A549 (cell line): Measurements from ENCODE around the gene INSIG2. TPM values are rescaled to one million over a fixed set of nuclear protein-coding genes. Genes with fewer than 3 reads are reported as not detected.

Experiments used
- ATAC-seq, 2 experiments: fragments of 200-7000 bp in 1 of 2; fragments of >200 bp in 1 of 2; cut with Nextera tagmentation in 1 of 2; cut with Tn5 transposase in 1 of 2; 3 replicates each; pipeline versions ENCODE4 v1.8.0 to v1.9.1; 2018 to 2020; ENCODE audit warnings: mild to moderate bottlenecking in 1 of 2, moderate library complexity in 1 of 2
- CTCF ChIA-PET: fragments of 300-600 bp; sonication (Branson Sonifier 250); formaldehyde crosslinking; extraction: SDS; loops from one replicate; lab custom pipeline; 2021; ENCODE audit warnings: antibody characterized with exemption, inconsistent platforms; lab: Yijun Ruan, JAX
- POLR2A ChIA-PET: fragments of 350-600 bp; formaldehyde crosslinking; extraction: SDS; loops from one replicate; lab custom pipeline; 2021; ENCODE audit warnings: antibody characterized with exemption, inconsistent platforms; lab: Yijun Ruan, JAX
- DNase-seq, 2 experiments: peaks; one replicate each; pipeline versions ENCODE4 v3.0.0 to v3.0.0-alpha.2; 2011 to 2016; ENCODE audit warnings: low read depth in 1 of 2, low spot score in 1 of 2
- FAIRE-seq: peaks from 2 replicates; lab custom pipeline; 2011; peaks lifted over from hg19 to GRCh38; lab: Jason Lieb, UNC
- H3K27ac ChIP-seq, 2 experiments: fragments of >200 bp; sonication (Bioruptor Twin); formaldehyde crosslinking; 3 replicates each; pipeline ENCODE4 v1.5.1; 2016 to 2017
- H3K4me1 ChIP-seq: fragments of >200 bp; sonication (Bioruptor Twin); formaldehyde crosslinking; 3 replicates; pipeline ENCODE4 v1.6.1; 2016
- H3K4me2 ChIP-seq: fragments of >200 bp; sonication (Bioruptor Twin); formaldehyde crosslinking; 3 replicates; pipeline ENCODE4 v1.6.1; 2016
- H3K4me3 ChIP-seq: fragments of >200 bp; sonication (Bioruptor Twin); formaldehyde crosslinking; 3 replicates; pipeline ENCODE4 v1.5.1; 2016
- H3K9me3 ChIP-seq: fragments of >200 bp; sonication (Bioruptor Twin); formaldehyde crosslinking; 3 replicates; pipeline ENCODE4 v1.6.1; 2016
- EHMT2 ChIP-seq: fragments of 200-600 bp; sonication (generic); IDR thresholded peaks from 2 replicates; pipeline ENCODE4 v1.6.1; 2016; ENCODE audit warnings: antibody characterized with exemption, low read depth, mild to moderate bottlenecking, moderate library complexity
- ESRRA ChIP-seq: fragments of 150-350 bp; IDR thresholded peaks from 2 replicates; pipeline ENCODE4 v1.6.1; 2014; ENCODE audit warnings: mild to moderate bottlenecking, low read length, borderline replicate concordance
- FOSL2 ChIP-seq, 2 experiments: fragments of 450-650 bp in 1 of 2; fragments of >200 bp in 1 of 2; sonication (Bioruptor Twin) in 1 of 2; formaldehyde crosslinking; IDR thresholded peaks; 2 replicates each; pipeline versions ENCODE4 v1.5.0 to v1.6.1; 2016 to 2020; ENCODE audit warnings: mild to moderate bottlenecking in 1 of 2, moderate library complexity in 1 of 2
- JUN ChIP-seq, 2 experiments: fragments of >200 bp; sonication (Bioruptor Twin); formaldehyde crosslinking; IDR thresholded peaks; 2 replicates in 1 of 2; 3 replicates in 1 of 2; pipeline ENCODE4 v1.6.1; 2016 to 2017
- KDM5A ChIP-seq: fragments of 200-600 bp; sonication (generic); IDR thresholded peaks from 2 replicates; pipeline ENCODE4 v1.6.1; 2016; ENCODE audit warnings: antibody characterized with exemption, mild to moderate bottlenecking
- MAFK ChIP-seq: fragments of 450-650 bp; IDR thresholded peaks from 2 replicates; pipeline ENCODE4 v1.6.1; 2014; ENCODE audit not compliant: partially characterized antibody
- PHF8 ChIP-seq: fragments of 200-600 bp; sonication (generic); IDR thresholded peaks from 2 replicates; pipeline ENCODE4 v1.6.1; 2016; ENCODE audit warnings: low read depth, mild to moderate bottlenecking, antibody characterized with exemption, moderate library complexity, borderline replicate concordance
- RAD21 ChIP-seq, 2 experiments: fragments of >200 bp in 1 of 2; sonication (Bioruptor Twin) in 1 of 2; formaldehyde crosslinking in 1 of 2; IDR thresholded peaks in 1 of 2; conservative IDR thresholded peaks in 1 of 2; 2 replicates in 1 of 2; 3 replicates in 1 of 2; pipeline ENCODE4 v1.6.1; 2012 to 2018; ENCODE audit warnings: inconsistent platforms in 1 of 2
- RNF2 ChIP-seq: fragments of 200-600 bp; sonication (generic); IDR thresholded peaks from 2 replicates; pipeline ENCODE4 v1.6.1; 2016; ENCODE audit warnings: low read depth, mild to moderate bottlenecking, antibody characterized with exemption, moderate library complexity, borderline replicate concordance
- ZSCAN20 ChIP-seq: fragments of 250-450 bp; sonication (Bioruptor Pico); IDR thresholded peaks from 2 replicates; pipeline ENCODE4 v1.8.0; 2022; ENCODE audit warnings: mild to moderate bottlenecking, moderate library complexity
- WGBS: methylation state at CpG from one replicate; pipeline ENCODE4 v1.1.6; 2017; ENCODE audit errors: missing lambda C conversion rate; 5-methylcytosine and 5-hydroxymethylcytosine counted together
- polyA plus RNA-seq, 4 experiments: library from polyadenylated mRNA; depleted of rRNA in 3 of 4; stranded (reverse); fragments of >200 nt; fragmentation: RNase III in 1 of 4; extraction: RNeasy Plus Mini Kit Qiagen cat#74134 plus additional on column Dnase treatment in 1 of 4; gene quantifications; 2 replicates in 3 of 4; 3 replicates in 1 of 4; pipeline ENCODE4 v1.2.3, GENCODE V29; 2011 to 2017
- TF ChIP-seq, protein P1 (sequence below): IDR thresholded peaks from 2 replicates; pipeline ENCODE4 v1.6.1; 2012
- TF ChIP-seq, protein P2 (sequence below): fragments of 200-600 bp; sonication (generic); IDR thresholded peaks from 2 replicates; pipeline ENCODE4 v1.6.1; 2016; ENCODE audit warnings: antibody characterized with exemption, mild to moderate bottlenecking, moderate library complexity

The INSIG2 gene
- polyA plus RNA-seq, 2 of the 4 experiments (the other 2 are of a cell fraction): 12.1 to 23.4 TPM

DNA sequence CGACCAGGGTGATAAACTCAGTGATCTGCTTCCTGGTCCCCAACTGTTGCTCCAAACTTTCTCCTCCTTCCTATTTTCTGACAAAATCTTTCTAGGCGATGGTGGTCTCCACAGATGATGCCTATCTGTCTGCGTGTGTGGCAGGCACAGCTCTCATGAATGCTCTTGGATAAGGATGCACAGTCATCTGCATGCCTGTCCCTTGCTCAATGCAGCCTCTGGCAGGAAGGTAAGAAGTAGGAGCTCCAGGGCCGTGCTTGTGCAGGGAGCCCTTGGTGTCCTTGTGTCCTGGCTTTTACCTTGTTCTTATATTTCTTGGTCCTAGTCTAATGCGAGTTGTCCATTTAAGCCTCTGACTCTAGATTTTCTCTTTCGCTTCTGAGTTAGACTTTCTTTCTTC, 57.5 kb downstream of the INSIG2 start:
- Histone ChIP-seq H3K4me2 (no peak overlapping the region), H3K27ac (no peak overlapping the region), H3K4me1 (no peaks in the 10 kb centered on the region), H3K4me3 (no peak overlapping the region), H3K9me3 (peaks cover 4% of the 10 kb centered on the region; the same call in 2 of the 3 replicates)
- CTCF ChIA-PET: no interaction called here
- DNase-seq (no peak), FAIRE-seq (no peak), ATAC-seq (no peak)
- POLR2A ChIA-PET: no interaction called here
- no peak for TF ChIP-seq FOSL2 (IDR thresholded peaks at IDR 0.05)
- TF ChIP-seq FOSL2 (CRISPR knock-in tag; IDR thresholded peaks at IDR 0.05): no peak
- no peak for TF ChIP-seq ZSCAN20
- TF ChIP-seq RNF2: no peak
- TF ChIP-seq, protein P1, sequence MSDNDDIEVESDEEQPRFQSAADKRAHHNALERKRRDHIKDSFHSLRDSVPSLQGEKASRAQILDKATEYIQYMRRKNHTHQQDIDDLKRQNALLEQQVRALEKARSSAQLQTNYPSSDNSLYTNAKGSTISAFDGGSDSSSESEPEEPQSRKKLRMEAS: no peak
- TF ChIP-seq MAFK: no peak
- WGBS: 67% methylated on average over 6 of the region's 6 CpGs

DNA sequence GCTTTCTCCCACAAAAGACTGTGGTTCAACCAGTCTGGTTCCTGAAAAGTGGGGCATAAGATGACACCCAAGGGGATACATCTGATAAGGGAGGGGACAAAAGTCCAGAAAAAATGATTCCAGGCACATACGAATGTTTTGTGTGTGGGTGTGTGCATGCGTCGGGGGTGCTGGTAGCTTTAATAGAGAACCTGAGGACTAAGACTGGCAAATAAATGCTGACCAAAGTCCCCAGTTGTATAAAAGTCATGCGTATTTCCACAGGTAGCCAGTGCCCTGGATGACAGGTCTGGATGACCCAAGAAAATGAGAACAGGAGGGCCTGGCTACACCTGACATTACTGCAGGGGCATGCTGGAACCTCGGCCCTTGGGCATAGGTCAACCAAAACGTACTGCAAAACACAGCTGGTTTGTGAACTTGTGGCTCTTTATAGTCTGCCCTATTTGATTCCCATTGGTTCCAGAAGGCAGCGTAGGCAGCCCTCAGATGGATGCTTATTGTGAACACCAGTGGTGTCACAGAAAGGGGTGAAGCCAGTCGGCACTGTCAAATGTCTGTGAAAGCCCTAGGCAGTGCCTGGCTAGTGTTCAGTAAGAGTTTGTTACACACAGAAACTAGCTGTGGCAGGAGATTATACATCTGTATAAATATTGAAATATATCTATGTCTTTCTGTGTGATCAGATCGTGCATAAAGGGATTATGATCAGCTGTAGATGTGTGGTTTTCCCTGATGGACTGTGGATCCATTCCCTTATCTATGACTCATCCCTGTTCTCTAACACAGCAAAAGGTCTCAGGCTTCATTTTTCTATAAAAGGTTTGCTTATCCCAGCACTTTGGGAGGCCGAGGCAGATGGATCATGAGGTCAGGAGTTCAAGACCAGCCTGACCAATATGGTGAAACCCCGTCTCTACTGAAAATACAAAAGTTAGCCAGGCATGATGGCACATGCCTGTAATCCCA, 58.3 kb downstream of the INSIG2 start:
- 67% methylated on average over 11 of the region's 11 CpGs for WGBS
- peaks cover 4% of the 10 kb centered on the region; the same call in 2 of the 3 replicates for H3K9me3 ChIP-seq
- FAIRE-seq (no peak), DNase-seq (no peak), ATAC-seq (no peak)
- H3K27ac ChIP-seq: no peak overlapping the region
- ChIA-PET CTCF (interaction anchor here (1.0 kb wide), 2 partner anchors 17 to 100 kb away, joined by 3 to 4 read pairs; no protein-coding TSS in a partner anchor), POLR2A (no interaction called here)
- H3K4me2 ChIP-seq: no peak overlapping the region
- H3K4me3 ChIP-seq: no peak overlapping the region
- no peaks in the 10 kb centered on the region for H3K4me1 ChIP-seq
- no peak for TF ChIP-seq FOSL2 (IDR thresholded peaks at IDR 0.05)
- TF ChIP-seq FOSL2 (CRISPR knock-in tag; IDR thresholded peaks at IDR 0.05): 0 out of 2 replicates have a peak, but pooled peaks have one; percentile 14
- no peak for TF ChIP-seq KDM5A

DNA sequence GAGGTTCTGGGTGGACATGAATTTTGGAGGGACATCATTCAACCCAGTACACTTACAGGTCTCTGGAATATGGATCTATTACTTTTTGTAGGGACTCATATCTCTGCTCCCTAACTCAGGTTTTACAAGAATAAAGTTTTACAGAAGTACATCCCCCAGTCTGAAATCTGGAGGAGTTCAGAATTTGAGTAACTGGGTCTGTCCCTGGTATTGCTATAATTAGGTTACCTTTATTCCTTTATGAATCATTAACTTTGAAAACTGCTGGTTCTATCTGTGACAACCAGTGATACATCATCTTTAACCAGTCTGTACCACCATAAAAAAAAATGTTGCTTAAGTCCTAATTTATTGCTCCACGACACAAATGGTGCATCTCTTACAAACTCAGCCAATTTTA, 59.9 kb downstream of the INSIG2 start:
- FAIRE-seq: no peak
- no peak for ATAC-seq
- TF ChIP-seq EHMT2 (no peak), PHF8 (no peak), ESRRA (no peak)
- TF ChIP-seq, protein P2, sequence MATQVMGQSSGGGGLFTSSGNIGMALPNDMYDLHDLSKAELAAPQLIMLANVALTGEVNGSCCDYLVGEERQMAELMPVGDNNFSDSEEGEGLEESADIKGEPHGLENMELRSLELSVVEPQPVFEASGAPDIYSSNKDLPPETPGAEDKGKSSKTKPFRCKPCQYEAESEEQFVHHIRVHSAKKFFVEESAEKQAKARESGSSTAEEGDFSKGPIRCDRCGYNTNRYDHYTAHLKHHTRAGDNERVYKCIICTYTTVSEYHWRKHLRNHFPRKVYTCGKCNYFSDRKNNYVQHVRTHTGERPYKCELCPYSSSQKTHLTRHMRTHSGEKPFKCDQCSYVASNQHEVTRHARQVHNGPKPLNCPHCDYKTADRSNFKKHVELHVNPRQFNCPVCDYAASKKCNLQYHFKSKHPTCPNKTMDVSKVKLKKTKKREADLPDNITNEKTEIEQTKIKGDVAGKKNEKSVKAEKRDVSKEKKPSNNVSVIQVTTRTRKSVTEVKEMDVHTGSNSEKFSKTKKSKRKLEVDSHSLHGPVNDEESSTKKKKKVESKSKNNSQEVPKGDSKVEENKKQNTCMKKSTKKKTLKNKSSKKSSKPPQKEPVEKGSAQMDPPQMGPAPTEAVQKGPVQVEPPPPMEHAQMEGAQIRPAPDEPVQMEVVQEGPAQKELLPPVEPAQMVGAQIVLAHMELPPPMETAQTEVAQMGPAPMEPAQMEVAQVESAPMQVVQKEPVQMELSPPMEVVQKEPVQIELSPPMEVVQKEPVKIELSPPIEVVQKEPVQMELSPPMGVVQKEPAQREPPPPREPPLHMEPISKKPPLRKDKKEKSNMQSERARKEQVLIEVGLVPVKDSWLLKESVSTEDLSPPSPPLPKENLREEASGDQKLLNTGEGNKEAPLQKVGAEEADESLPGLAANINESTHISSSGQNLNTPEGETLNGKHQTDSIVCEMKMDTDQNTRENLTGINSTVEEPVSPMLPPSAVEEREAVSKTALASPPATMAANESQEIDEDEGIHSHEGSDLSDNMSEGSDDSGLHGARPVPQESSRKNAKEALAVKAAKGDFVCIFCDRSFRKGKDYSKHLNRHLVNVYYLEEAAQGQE: no peak
- Histone ChIP-seq H3K9me3 (peaks cover 4% of the 10 kb centered on the region; the same call in 2 of the 3 replicates), H3K4me1 (no peaks in the 10 kb centered on the region), H3K4me2 (no peak overlapping the region), H3K27ac (no peak overlapping the region), H3K4me3 (no peak overlapping the region)
- ChIA-PET CTCF (interaction anchor here (1.0 kb wide), 1 partner anchor 101 kb away, joined by 4 read pairs; no protein-coding TSS in a partner anchor), POLR2A (no interaction called here)
- no peak for DNase-seq
- WGBS: 39% methylated on average over 1 of the region's 1 CpG

DNA sequence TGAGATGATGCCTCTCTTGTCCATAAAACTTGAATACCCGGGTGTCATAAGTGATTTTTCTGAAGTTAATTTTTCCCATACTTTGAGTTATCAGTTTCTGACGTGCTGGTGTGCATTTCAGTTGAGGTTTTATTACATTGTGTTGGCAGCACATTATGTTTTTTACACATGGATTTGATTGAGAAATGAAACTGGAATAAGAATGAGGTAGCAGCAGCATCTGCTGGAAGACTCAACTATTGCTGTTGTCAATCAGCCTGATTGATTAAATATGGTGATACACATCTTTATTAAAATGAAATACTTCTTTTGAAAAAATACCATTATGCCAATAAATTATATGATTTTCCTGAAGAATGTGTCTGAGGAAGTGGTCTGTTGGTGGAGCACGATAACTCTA, 60.5 kb downstream of the INSIG2 start:
- POLR2A ChIA-PET: no interaction called here
- TF ChIP-seq RAD21 (conservative IDR thresholded peaks at IDR 0.05 in 1 of 2, IDR thresholded peaks at IDR 0.05 in 1 of 2) (0 out of 5 replicates have a peak, but pooled peaks of 1 of the 2 experiments have one; percentile 21), JUN (IDR thresholded peaks at IDR 0.05) (no peak)
- Histone ChIP-seq H3K9me3 (no peaks in the 10 kb centered on the region), H3K4me1 (no peaks in the 10 kb centered on the region), H3K4me2 (no peak overlapping the region), H3K4me3 (no peak overlapping the region), H3K27ac (no peak overlapping the region)
- FAIRE-seq (no peak), DNase-seq (no peak), ATAC-seq (no peak)
- CTCF ChIA-PET: no interaction called here
- WGBS: 38% methylated on average over 3 of the region's 3 CpGs
